ENCODE measurements around the gene JMJD1C.

GRCh38 chr10:63266391-63267316 lies 199.1 kb downstream of the JMJD1C start:
- TF ChIP-seq GATA2 (IDR thresholded peaks at IDR 0.05; ENCODE audit: low read depth, low read length) (no peak), GATA3 (IDR thresholded peaks at IDR 0.05; ENCODE audit: low read depth, low read length) (no peak)

Data from SH-SY5Y (cell line).